Measurements from ENCODE around the gene GSK3A. TPM values are rescaled to one million over a fixed set of nuclear protein-coding genes. Genes with fewer than 3 reads are reported as not detected.

GSK3A gene
- 18.3 and 20.5 TPM in 2 replicates for total RNA-seq

GRCh38 chr19:42242512-42243409 is at the start of gene GSK3A:
GSK3A (minus strand) TSS chr19:42242602; CDS start chr19:42242465, 137 bp downstream.

GRCh38 chr19:42268704-42269477 is 26.5 kb upstream of the GSK3A start, which contains the start of gene CIC:
CIC (plus strand) TSS chr19:42269252; CDS start chr19:42271784, 2,532 bp downstream.

GRCh38 chr19:42254850-42255765 is 12.7 kb upstream of the GSK3A start, which contains the start of gene ERF:
ERF (minus strand) TSS chr19:42255128; CDS start chr19:42254999, 129 bp downstream.

GRCh38 chr19:42219812-42220750 is 22.3 kb downstream of the GSK3A start, which contains the start of gene ZNF526:
ZNF526 (plus strand) TSS chr19:42220312; CDS start chr19:42224404, 4,092 bp downstream.

GRCh38 chr19:42217520-42218437 is 24.6 kb downstream of the GSK3A start, which contains the start of gene DEDD2:
DEDD2 (minus strand) TSS chr19:42217677; CDS start chr19:42217007, 670 bp downstream.

Other genes starting within 250 kb of the GSK3A start
- gene ATP1A3, start 248.4 kb downstream of the GSK3A start, total RNA-seq: under 0.01 TPM in 1 of 2 replicates, not detected in the other
- gene GRIK5, start 172.4 kb downstream of the GSK3A start, total RNA-seq: under 0.01 and 2.4 TPM in 2 replicates
- 14.5 and 18.1 TPM in 2 replicates for gene ZNF574, start 166.4 kb downstream of the GSK3A start, total RNA-seq
- 0.21 and 1.4 TPM in 2 replicates for gene POU2F2, start 110.2 kb downstream of the GSK3A start, total RNA-seq
- 37.3 and 44.8 TPM in 2 replicates for gene DEDD2, start 24.9 kb downstream of the GSK3A start, total RNA-seq
- 8.1 and 9.6 TPM in 2 replicates for gene ZNF526, start 22.3 kb downstream of the GSK3A start, total RNA-seq
- gene ERF, start 12.5 kb upstream of the GSK3A start, total RNA-seq: 20.2 and 33.0 TPM in 2 replicates
- 13.0 and 18.3 TPM in 2 replicates for gene CIC, start 26.6 kb upstream of the GSK3A start, total RNA-seq
- gene PRR19, start 59.5 kb upstream of the GSK3A start, total RNA-seq: under 0.01 and 0.43 TPM in 2 replicates
- gene PAFAH1B3, start 60.0 kb upstream of the GSK3A start, total RNA-seq: 43.1 and 75.7 TPM in 2 replicates
- gene TMEM145, start 70.7 kb upstream of the GSK3A start, total RNA-seq: not detected in 2 replicates
- 14.5 and 15.1 TPM in 2 replicates for gene MEGF8, start 83.0 kb upstream of the GSK3A start, total RNA-seq
- 0.72 TPM in 1 of 2 replicates, not detected in the other for gene CNFN, start 147.7 kb upstream of the GSK3A start, total RNA-seq
- 4.1 and 12.8 TPM in 2 replicates for gene LIPE, start 184.8 kb upstream of the GSK3A start, total RNA-seq
- gene CXCL17, start 200.3 kb upstream of the GSK3A start, total RNA-seq: 1.2 and 3.8 TPM in 2 replicates